Astrocyte (in vitro differentiated cells and primary cell): ENCODE results near the gene C11orf52. TPM values are rescaled to one million over a fixed set of nuclear protein-coding genes. Genes with fewer than 3 reads are reported as not detected.
A peak's percentile ranks its signal among the peaks of the same experiment; 100 is the strongest.

Source experiments
- DNase-seq: peaks from one replicate; pipeline ENCODE4 v3.0.0-alpha.2; 2010; ENCODE audit warnings: low read depth
- FAIRE-seq: peaks from 2 replicates; lab custom pipeline; 2011; peaks lifted over from hg19 to GRCh38; lab: Jason Lieb, UNC
- H2AFZ ChIP-seq: 2 replicates; pipeline ENCODE4 v1.6.0; 2012; ENCODE audit warnings: low read depth, low read length, inconsistent platforms
- H3K27ac ChIP-seq: 2 replicates; pipeline ENCODE4 v1.5.1; 2011; ENCODE audit warnings: low read depth, low read length, inconsistent platforms
- H3K27me3 ChIP-seq: 2 replicates; pipeline ENCODE4 v1.6.0; 2011; ENCODE audit warnings: low read length, inconsistent platforms; ENCODE audit not compliant: insufficient read depth
- H3K36me3 ChIP-seq: 2 replicates; pipeline ENCODE4 v1.5.1; 2011; ENCODE audit warnings: low read length, inconsistent platforms; ENCODE audit not compliant: insufficient read depth
- H3K4me1 ChIP-seq: 2 replicates; pipeline ENCODE4 v1.5.1; 2011; ENCODE audit warnings: low read length, inconsistent platforms; ENCODE audit not compliant: insufficient read depth
- H3K4me2 ChIP-seq: 2 replicates; pipeline ENCODE4 v1.6.0; 2012; ENCODE audit warnings: low read length, inconsistent platforms
- H3K4me3 ChIP-seq: 2 replicates; pipeline ENCODE4 v1.5.1; 2011; ENCODE audit warnings: low read depth, mild to moderate bottlenecking, low read length, inconsistent platforms; ENCODE audit not compliant: insufficient read depth
- H3K79me2 ChIP-seq: 2 replicates; pipeline ENCODE4 v1.6.0; 2012; ENCODE audit warnings: mild to moderate bottlenecking, low read length, inconsistent platforms; ENCODE audit not compliant: insufficient read depth
- H3K9ac ChIP-seq: 2 replicates; pipeline ENCODE4 v1.6.0; 2012; ENCODE audit warnings: mild to moderate bottlenecking, low read length, inconsistent platforms
- H3K9me3 ChIP-seq: 2 replicates; pipeline ENCODE4 v1.5.1; 2012; ENCODE audit warnings: low read depth, mild to moderate bottlenecking, low read length, inconsistent platforms; ENCODE audit not compliant: insufficient read depth
- H4K20me1 ChIP-seq: 2 replicates; pipeline ENCODE4 v1.6.0; 2012; ENCODE audit warnings: low read length, inconsistent platforms; ENCODE audit not compliant: insufficient read depth
- H3K27ac Mint-ChIP-seq: one replicate; pipeline ENCODE4 v1.8.0; 2021; ENCODE audit warnings: mild to moderate bottlenecking, mixed read lengths; ENCODE audit not compliant: unreplicated experiment
- H3K27me3 Mint-ChIP-seq: one replicate; pipeline ENCODE4 v1.8.0; 2021; ENCODE audit warnings: low read depth, mixed read lengths; ENCODE audit not compliant: unreplicated experiment
- H3K36me3 Mint-ChIP-seq: one replicate; pipeline ENCODE4 v1.8.0; 2021; ENCODE audit warnings: low read depth, mixed read lengths; ENCODE audit not compliant: unreplicated experiment
- H3K4me1 Mint-ChIP-seq: one replicate; pipeline ENCODE4 v1.8.0; 2021; ENCODE audit warnings: low read depth, mixed read lengths; ENCODE audit not compliant: unreplicated experiment
- H3K4me3 Mint-ChIP-seq: one replicate; pipeline ENCODE4 v1.8.0; 2021; ENCODE audit warnings: mild to moderate bottlenecking, moderate library complexity, mixed read lengths; ENCODE audit not compliant: unreplicated experiment
- H3K9me3 Mint-ChIP-seq: one replicate; pipeline ENCODE4 v1.8.0; 2021; ENCODE audit warnings: mild to moderate bottlenecking, mixed read lengths; ENCODE audit not compliant: unreplicated experiment
- EZH2 ChIP-seq: IDR thresholded peaks from 2 replicates; pipeline ENCODE4 v1.6.1; 2012; ENCODE audit warnings: mild to moderate bottlenecking, low read length, inconsistent platforms; ENCODE audit not compliant: insufficient read depth
- total RNA-seq: library from RNA; stranded (reverse); gene quantifications from 2 replicates; pipeline ENCODE4 v1.2.1, GENCODE V29; 2021
- TF ChIP-seq, protein P1 (sequence below): IDR thresholded peaks from 2 replicates; pipeline ENCODE4 v1.5.1; 2011; ENCODE audit warnings: low read depth, mild to moderate bottlenecking, inconsistent platforms, low read length, moderate library complexity; ENCODE audit not compliant: insufficient read depth

The C11orf52 gene
- total RNA-seq, 1 donor from 2014 or later, result 0.50 TPM

DNA sequence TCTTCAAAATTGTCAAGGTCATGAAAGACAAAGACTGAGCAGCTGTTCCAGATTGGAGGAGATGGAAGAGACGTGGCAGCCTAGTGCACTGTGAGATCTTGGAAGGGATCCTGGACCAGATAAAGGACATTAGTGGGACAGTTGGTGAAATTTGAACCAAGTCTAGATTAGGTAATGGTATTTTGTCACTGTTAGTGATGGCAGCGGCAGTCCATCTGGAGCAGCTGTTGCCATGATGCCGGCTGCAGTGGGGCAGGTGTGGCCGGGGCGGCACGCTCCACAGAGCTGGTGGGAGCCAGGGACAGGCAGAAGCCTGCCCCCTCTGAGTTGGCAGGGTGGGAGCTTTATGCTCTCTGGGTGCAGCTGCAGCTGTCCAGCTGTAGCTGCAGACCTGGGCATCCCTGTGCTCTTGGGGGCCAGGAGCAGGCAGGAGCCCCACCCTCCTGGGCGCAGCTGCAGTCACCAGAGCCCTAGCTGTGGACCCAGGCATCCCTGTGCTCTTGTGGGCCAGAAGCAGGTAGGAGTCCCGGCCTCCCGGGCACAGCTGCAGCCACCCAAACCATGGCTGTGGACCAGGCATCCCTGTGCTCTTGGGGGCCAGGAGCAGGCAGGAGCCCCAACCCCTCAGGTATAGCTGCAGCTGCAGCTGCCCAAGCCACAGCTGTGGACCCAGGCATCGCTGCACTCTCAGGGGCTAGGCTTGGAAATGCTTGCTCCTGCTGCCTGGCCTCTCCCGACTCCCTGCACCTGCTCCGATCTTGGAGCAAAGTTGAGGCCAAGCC, 39.1 kb downstream of the C11orf52 start:
- no peaks in the 10 kb centered on the region for H3K27me3 Mint-ChIP-seq
- H3K4me3 ChIP-seq, result no peak overlapping the region

DNA sequence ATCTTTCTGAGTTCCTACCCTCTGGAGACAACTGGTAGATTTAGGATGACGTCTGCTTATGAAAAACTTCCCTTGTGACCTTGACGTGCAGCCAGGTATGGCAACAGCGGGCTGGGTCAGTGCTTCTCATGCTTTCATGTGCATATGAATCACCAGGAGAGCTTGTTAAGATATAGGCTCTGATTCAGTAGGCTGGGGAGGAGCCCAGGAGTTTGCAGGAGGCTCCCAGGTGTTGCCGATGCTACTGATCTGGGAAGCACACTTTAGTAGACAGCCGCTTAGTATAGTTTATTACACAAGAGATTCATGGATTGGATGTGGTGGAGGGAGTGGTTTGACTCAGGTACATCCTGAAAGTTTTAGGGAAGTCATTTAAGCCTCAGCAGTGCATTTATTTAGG, 42.2 kb downstream of the C11orf52 start:
- H3K27ac Mint-ChIP-seq, result no peak overlapping the region

More for the DNA sequence above, 39.1 kb downstream of the C11orf52 start:
- no peak overlapping the region for H3K4me3 Mint-ChIP-seq
- no peaks in the 10 kb centered on the region for H3K4me1 ChIP-seq
- no peak overlapping the region for H3K27ac ChIP-seq
- DNase-seq, result no peak
- FAIRE-seq, result no peak
- H3K79me2 ChIP-seq, result no peaks in the 10 kb centered on the region
- no peak overlapping the region for H3K9ac ChIP-seq
- H3K4me2 ChIP-seq, result no peak overlapping the region
- no peaks in the 10 kb centered on the region for H3K9me3 ChIP-seq
- H3K36me3 ChIP-seq, result no peaks in the 10 kb centered on the region
- no peaks in the 10 kb centered on the region for H3K27me3 ChIP-seq
- no peak overlapping the region for H3K27ac Mint-ChIP-seq
- no peak overlapping the region for H2AFZ ChIP-seq
- TF ChIP-seq EZH2, result no peak
- TF ChIP-seq, protein P1, sequence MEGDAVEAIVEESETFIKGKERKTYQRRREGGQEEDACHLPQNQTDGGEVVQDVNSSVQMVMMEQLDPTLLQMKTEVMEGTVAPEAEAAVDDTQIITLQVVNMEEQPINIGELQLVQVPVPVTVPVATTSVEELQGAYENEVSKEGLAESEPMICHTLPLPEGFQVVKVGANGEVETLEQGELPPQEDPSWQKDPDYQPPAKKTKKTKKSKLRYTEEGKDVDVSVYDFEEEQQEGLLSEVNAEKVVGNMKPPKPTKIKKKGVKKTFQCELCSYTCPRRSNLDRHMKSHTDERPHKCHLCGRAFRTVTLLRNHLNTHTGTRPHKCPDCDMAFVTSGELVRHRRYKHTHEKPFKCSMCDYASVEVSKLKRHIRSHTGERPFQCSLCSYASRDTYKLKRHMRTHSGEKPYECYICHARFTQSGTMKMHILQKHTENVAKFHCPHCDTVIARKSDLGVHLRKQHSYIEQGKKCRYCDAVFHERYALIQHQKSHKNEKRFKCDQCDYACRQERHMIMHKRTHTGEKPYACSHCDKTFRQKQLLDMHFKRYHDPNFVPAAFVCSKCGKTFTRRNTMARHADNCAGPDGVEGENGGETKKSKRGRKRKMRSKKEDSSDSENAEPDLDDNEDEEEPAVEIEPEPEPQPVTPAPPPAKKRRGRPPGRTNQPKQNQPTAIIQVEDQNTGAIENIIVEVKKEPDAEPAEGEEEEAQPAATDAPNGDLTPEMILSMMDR, result no peak
- peaks cover 4% of the 10 kb centered on the region for H3K36me3 Mint-ChIP-seq
- H3K4me1 Mint-ChIP-seq, result peaks cover 6% of the 10 kb centered on the region
- peaks cover 2% of the 10 kb centered on the region for H3K9me3 Mint-ChIP-seq
- peaks cover 4% of the 10 kb centered on the region for H4K20me1 ChIP-seq

More for the DNA sequence above, 42.2 kb downstream of the C11orf52 start:
- Mint-ChIP-seq H3K27me3 (no peaks in the 10 kb centered on the region), H3K4me3 (no peak overlapping the region), H3K9me3 (no peaks in the 10 kb centered on the region), H3K36me3 (peaks cover 4% of the 10 kb centered on the region), H3K4me1 (peaks cover 6% of the 10 kb centered on the region)
- Histone ChIP-seq H3K79me2 (no peaks in the 10 kb centered on the region), H4K20me1 (peaks cover 4% of the 10 kb centered on the region), H3K27me3 (no peaks in the 10 kb centered on the region), H3K9me3 (no peaks in the 10 kb centered on the region), H3K4me3 (no peak overlapping the region), H3K27ac (no peak overlapping the region), H2AFZ (no peak overlapping the region), H3K4me2 (no peak overlapping the region), H3K9ac (no peak overlapping the region), H3K36me3 (no peaks in the 10 kb centered on the region), H3K4me1 (no peaks in the 10 kb centered on the region)
- DNase-seq (peak; percentile 37), FAIRE-seq (no peak)
- no peak for TF ChIP-seq EZH2
- TF ChIP-seq, protein P1, result no peak
